GM12865 (cell line): ENCODE results near the gene MEIS2.

Experiments used
- DNase-seq: peaks from one replicate; pipeline ENCODE4 v3.0.0; 2010; ENCODE audit warnings: low read depth
- H3K4me3 ChIP-seq: 2 replicates; pipeline ENCODE4 v1.5.1; 2011; ENCODE audit warnings: mild to moderate bottlenecking, low read depth, low read length, control low read depth
- TF ChIP-seq, protein P1 (sequence below): IDR thresholded peaks from 2 replicates; pipeline ENCODE4 v1.5.1; 2011; ENCODE audit warnings: low read length, control low read depth, low read depth, inconsistent platforms; ENCODE audit not compliant: insufficient read depth; ENCODE audit errors: missing control alignments

The MEIS2 gene

DNA sequence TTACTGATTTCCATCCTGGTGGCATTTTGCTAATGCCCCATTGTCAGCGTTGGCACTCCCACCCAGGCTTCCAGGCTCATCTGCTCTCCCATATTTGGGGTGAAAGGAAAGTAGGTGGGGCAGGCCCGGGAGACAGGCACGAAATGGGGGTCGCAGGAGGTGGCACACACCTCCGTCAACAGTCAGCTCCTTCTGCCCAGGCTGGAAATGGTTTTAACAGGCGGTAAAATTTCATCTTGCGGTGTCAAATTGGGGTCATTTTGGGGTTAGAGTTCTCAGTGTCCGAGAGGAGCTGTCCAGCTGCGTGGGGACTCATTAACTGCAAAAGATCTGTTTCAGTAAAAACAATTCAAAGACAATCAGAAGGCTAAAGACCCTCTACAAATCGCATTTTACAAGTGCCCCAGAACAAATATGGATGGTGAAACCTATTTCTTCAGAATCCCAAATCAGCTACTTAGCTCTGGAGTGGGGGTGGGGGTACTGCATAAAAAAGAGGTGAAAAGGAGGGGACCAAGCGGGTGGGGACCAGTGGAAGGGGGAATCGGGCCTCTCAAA, 4.2 kb upstream of the MEIS2 start:
- DNase-seq: no peak
- no peak overlapping the region for H3K4me3 ChIP-seq
- TF ChIP-seq, protein P1, sequence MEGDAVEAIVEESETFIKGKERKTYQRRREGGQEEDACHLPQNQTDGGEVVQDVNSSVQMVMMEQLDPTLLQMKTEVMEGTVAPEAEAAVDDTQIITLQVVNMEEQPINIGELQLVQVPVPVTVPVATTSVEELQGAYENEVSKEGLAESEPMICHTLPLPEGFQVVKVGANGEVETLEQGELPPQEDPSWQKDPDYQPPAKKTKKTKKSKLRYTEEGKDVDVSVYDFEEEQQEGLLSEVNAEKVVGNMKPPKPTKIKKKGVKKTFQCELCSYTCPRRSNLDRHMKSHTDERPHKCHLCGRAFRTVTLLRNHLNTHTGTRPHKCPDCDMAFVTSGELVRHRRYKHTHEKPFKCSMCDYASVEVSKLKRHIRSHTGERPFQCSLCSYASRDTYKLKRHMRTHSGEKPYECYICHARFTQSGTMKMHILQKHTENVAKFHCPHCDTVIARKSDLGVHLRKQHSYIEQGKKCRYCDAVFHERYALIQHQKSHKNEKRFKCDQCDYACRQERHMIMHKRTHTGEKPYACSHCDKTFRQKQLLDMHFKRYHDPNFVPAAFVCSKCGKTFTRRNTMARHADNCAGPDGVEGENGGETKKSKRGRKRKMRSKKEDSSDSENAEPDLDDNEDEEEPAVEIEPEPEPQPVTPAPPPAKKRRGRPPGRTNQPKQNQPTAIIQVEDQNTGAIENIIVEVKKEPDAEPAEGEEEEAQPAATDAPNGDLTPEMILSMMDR: no peak

DNA sequence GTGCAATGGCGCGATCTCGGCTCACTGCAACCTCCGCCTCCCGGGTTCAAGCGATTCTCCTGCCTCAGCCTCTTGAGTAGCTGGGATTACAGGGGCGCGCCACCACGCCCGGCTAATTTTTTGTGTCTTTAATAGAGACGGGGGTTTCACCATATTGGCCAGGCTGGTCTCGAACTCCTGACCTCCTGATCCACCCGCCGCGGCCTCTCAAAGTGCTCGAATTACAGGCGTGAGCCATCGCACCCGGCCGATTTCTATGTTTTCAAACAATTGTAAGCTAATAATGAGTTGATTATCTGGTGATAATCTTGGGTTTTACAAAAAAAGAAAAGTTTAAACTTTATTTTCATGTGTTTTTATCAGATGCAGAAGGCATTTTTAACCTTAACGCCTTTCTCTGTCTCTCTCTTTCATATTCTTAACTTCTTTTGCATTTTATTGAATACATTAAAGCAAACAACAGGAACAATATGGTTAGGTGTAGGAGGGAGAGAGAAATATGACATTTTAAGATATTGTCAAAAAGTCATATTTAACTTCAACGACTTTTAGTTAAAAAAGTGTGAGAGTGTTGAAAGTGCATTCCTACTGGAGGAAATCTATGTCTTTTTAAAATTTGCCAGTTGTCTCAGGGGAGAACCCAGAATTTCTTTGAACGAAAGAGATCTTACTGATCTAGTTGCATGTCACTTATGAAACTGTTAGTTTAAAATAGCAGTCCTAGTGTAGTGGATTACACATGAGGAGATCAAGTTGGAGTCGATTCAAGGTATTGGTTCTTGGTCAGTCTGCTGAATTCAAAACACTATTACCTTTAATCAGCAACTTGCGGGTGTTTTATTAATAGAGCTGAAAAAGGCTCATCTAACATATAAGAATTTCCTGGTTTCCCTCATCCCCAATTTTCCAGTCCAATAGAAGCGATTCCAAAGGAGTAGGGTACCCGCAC, 3.4 kb upstream of the MEIS2 start:
- no peak for DNase-seq
- H3K4me3 ChIP-seq: no peak overlapping the region
- TF ChIP-seq, protein P1: no peak

DNA sequence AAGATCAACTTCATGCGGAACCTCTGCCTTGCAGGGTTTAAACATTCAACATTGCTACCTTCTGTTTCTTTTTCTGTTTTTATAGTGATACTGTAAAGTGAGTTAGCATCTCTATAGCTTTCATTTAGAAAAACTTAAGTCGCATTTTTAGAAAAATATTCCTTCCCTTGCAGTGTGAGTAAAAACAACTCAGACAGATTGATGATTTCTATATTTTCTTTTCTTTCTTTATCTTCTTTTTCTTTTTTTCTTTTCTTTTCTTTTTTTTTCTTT, 2.8 kb upstream of the MEIS2 start:
- DNase-seq: no peak
- TF ChIP-seq, protein P1: no peak
- no peak overlapping the region for H3K4me3 ChIP-seq

DNA sequence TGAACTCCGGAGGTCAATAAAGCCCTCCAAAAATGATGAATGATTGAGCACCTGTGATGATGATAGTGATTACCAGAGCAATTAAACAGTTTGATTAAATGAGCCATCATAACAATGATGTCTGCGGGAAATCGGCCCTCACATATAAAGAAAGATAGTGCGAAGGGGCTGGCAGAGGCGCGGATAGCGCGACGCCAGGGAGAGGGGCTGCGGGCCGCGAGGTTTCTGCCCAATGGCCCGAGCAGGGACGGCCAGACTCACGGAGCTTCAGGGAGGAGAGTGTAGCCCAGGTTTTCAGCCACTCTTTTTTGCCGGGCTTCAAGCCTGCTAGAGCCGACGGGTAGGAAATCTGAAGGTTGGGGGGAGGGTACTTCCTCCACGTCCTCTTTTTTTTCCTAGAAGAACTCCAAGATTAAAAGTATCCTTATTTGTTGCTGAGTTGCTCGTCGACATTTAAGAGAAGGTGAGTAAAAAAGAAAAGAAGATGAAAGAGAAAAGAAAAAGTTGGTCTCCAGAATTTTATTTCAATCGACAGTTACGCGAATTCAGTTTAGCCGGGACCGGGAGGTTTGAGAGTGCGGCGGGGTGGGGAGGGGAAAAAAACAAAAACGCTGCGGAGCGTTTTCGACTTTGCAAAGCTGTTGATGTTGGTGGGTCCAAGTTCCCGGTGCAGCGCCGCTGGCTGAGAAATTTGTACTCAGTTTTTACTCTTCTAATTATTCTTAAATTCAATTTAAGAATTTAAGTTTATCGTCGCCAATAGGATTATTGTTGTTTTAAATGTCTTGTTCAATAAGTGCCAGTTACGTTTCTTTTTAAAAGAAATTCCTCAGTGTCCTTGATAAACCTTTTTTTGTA, 2.2 kb upstream of the MEIS2 start:
- H3K4me3 ChIP-seq: peak overlapping the region; percentile 61
- no peak for DNase-seq
- TF ChIP-seq, protein P1: no peak

DNA sequence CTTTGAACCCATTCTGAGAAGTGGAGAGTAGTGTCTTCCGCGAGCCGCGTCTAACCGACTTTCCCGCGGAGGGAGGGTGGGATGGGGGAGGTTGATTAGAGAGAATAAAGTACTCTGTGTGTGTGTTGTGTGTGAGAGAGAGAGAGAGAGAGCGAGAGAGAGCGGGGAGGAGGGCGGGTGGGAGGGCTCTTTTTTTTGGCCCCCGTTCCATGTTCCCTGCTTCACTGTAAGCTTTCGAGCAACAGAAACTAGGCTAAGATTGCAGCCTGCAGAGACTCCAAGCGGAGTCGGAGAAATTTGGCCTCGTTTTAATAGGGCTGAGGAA, 1.6 kb upstream of the MEIS2 start:
- H3K4me3 ChIP-seq: peak overlapping the region; percentile 61
- TF ChIP-seq, protein P1: no peak
- no peak for DNase-seq

DNA sequence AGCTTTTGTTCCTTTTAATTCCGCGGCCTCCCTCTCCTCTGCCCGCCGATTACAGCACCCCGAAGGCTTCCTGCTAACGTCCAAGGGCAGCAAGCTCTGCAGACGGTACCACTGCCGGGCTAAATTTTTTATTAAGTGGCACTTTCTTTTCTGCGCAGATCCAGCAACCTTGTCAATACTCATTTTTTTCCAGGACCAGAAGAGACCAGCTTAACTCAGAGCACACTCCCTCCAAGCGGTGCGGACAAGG, 542 bp upstream of the MEIS2 start:
- DNase-seq: no peak
- TF ChIP-seq, protein P1: no peak
- H3K4me3 ChIP-seq: peak overlapping the region; percentile 61
